Tibial nerve (tissue), 4 donors: Measurements from ENCODE around the gene MRPL4. TPM values are rescaled to one million over a fixed set of nuclear protein-coding genes. Genes with fewer than 3 reads are reported as not detected.
"Not testable (repeated sequence)": the region's sequence is repeated elsewhere in the genome, so short reads cannot be mapped to it uniquely, and the experiment has no call there.

Experiments used
- DNase-seq, 2 donors: peaks; one replicate each; pipeline ENCODE4 v3.0.0-alpha.2; 2019; ENCODE audit warnings: low spot score in 2 of 2
- H3K27ac ChIP-seq, 4 donors: fragments of 200-600 bp; sonication (generic) in 3 of 4; one replicate each; pipeline ENCODE4 v1.5.1; 2017 to 2019; ENCODE audit warnings: mild to moderate bottlenecking in 1 of 4
- H3K27me3 ChIP-seq, 2 donors: fragments of 200-600 bp; sonication (generic) in 1 of 2; one replicate each; pipeline versions ENCODE4 v1.5.1 to v1.6.0; 2017 to 2019
- H3K36me3 ChIP-seq, 3 donors: fragments of 200-600 bp; sonication (generic); one replicate each; pipeline ENCODE4 v1.5.1; 2018 to 2019
- H3K4me1 ChIP-seq, 4 donors: fragments of 200-600 bp; sonication (generic) in 3 of 4; one replicate each; pipeline ENCODE4 v1.5.1; 2017 to 2019
- H3K4me3 ChIP-seq, 4 donors: fragments of 200-600 bp; sonication (generic) in 3 of 4; one replicate each; pipeline ENCODE4 v1.5.1; 2017 to 2019; ENCODE audit warnings: mild to moderate bottlenecking in 1 of 4, moderate library complexity in 1 of 4
- H3K9me3 ChIP-seq, 4 donors: fragments of 200-600 bp; sonication (generic) in 3 of 4; one replicate each; pipeline ENCODE4 v1.5.1; 2017 to 2019
- EP300 ChIP-seq, 2 donors: sonication (generic); formaldehyde crosslinking; IDR thresholded peaks; one replicate each; pipeline ENCODE4 v1.6.1; 2017; ENCODE audit warnings: antibody characterized with exemption in 2 of 2, mild to moderate bottlenecking in 1 of 2
- POLR2A ChIP-seq, 2 donors: fragments of 450-650 bp; IDR thresholded peaks; one replicate each; pipeline ENCODE4 v1.6.1; 2017; ENCODE audit warnings: antibody characterized with exemption in 2 of 2, mild to moderate bottlenecking in 2 of 2, moderate library complexity in 2 of 2
- WGBS, 2 donors: methylation state at CpG; one replicate each; pipeline ENCODE4 v1.1.5; 2018; 5-methylcytosine and 5-hydroxymethylcytosine counted together
- total RNA-seq, 4 donors: library from RNA; depleted of rRNA; stranded (reverse); fragments of >200 nt; gene quantifications; one replicate each; pipeline ENCODE4 v1.1.0, GENCODE V29; 2016
- TF ChIP-seq, protein P1 (sequence below), 5 experiments: fragments of 200-600 bp in 3 of 5; fragments of 450-650 bp in 2 of 5; sonication (generic) in 3 of 5; IDR thresholded peaks; one replicate each; pipeline ENCODE4 v1.5.1; 2016 to 2019; ENCODE audit warnings: antibody characterized with exemption in 5 of 5, mild to moderate bottlenecking in 3 of 5, moderate library complexity in 2 of 5

MRPL4 gene
- total RNA-seq, 4 donors from 2014 or later: 37.9 to 83.1 (median 47.8) TPM

DNA sequence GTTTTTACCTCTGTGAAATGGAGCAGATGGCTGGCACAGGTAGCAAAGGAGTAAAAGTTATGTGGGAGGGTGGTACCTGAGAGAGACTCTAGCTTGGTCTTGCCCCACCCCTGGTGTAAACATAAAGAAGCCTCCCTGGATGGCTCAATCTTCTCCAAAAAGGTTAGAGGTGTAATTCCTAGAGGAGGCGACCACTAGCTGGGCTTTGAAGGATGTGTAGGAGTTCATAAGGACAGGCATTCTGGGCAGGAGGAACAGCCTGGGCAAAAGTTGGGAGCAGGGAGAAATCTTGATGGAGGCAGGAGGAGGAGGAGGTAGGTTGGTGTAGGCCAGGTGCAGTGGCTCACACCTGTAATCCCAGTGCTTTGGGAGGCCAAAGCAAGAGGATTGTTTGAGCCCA is 26.9 kb downstream of the MRPL4 start:
- no peak for DNase-seq
- Histone ChIP-seq H3K27me3 (no peaks in the 10 kb centered on the region), H3K36me3 (peaks cover 0 to 64% (median 0%) of the 10 kb centered on the region in 3 donors), H3K27ac (no peak overlapping the region), H3K9me3 (no peaks in the 10 kb centered on the region), H3K4me3 (no peak overlapping the region), H3K4me1 (no peaks in the 10 kb centered on the region)
- WGBS, 2 donors: 91 to 100% methylated on average over 1 of the region's 1 CpG
- TF ChIP-seq, protein P1, sequence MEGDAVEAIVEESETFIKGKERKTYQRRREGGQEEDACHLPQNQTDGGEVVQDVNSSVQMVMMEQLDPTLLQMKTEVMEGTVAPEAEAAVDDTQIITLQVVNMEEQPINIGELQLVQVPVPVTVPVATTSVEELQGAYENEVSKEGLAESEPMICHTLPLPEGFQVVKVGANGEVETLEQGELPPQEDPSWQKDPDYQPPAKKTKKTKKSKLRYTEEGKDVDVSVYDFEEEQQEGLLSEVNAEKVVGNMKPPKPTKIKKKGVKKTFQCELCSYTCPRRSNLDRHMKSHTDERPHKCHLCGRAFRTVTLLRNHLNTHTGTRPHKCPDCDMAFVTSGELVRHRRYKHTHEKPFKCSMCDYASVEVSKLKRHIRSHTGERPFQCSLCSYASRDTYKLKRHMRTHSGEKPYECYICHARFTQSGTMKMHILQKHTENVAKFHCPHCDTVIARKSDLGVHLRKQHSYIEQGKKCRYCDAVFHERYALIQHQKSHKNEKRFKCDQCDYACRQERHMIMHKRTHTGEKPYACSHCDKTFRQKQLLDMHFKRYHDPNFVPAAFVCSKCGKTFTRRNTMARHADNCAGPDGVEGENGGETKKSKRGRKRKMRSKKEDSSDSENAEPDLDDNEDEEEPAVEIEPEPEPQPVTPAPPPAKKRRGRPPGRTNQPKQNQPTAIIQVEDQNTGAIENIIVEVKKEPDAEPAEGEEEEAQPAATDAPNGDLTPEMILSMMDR (IDR thresholded peaks at IDR 0.05): no peak
- no peak for TF ChIP-seq POLR2A (IDR thresholded peaks at IDR 0.05)
- TF ChIP-seq EP300 (IDR thresholded peaks at IDR 0.05): no peak

- Histone ChIP-seq H3K27ac (no peak overlapping the region), H3K27me3 (no peaks in the 10 kb centered on the region), H3K9me3 (no peaks in the 10 kb centered on the region), H3K36me3 (peaks cover 0 to 67% (median 4%) of the 10 kb centered on the region in 3 donors), H3K4me3 (no peak overlapping the region), H3K4me1 (no peaks in the 10 kb centered on the region)
- TF ChIP-seq, protein P1 (IDR thresholded peaks at IDR 0.05): no peak
- no peak for TF ChIP-seq EP300 (IDR thresholded peaks at IDR 0.05)
- TF ChIP-seq POLR2A (IDR thresholded peaks at IDR 0.05): no peak
- WGBS, 2 donors: 76 to 85% methylated on average over 5 of the region's 5 CpGs
- DNase-seq: no peak
These were observed 27.9 kb downstream of the MRPL4 start for GRCh38 chr19:10279737-10280442.

- not testable (repeated sequence) for H3K27ac ChIP-seq, H3K4me3 ChIP-seq, H3K27me3 ChIP-seq, H3K4me1 ChIP-seq, H3K9me3 ChIP-seq, DNase-seq
- H3K36me3 ChIP-seq: peaks cover 0 to 66% (median 4%) of the 10 kb centered on the region in 3 donors
- WGBS, 2 donors: 91 to 98% methylated on average over 5 of the region's 5 CpGs
These were observed 30.0 kb downstream of the MRPL4 start for GRCh38 chr19:10282043-10282442.

- H3K4me1 ChIP-seq: peaks cover 0 to 21% (median 14%) of the 10 kb centered on the region in 4 donors
- no peak overlapping the region for H3K4me3 ChIP-seq
- peaks cover 0 to 19% of the 10 kb centered on the region in 2 donors for H3K27me3 ChIP-seq
- TF ChIP-seq POLR2A (IDR thresholded peaks at IDR 0.05) (no peak), EP300 (IDR thresholded peaks at IDR 0.05) (no peak)
- TF ChIP-seq, protein P1 (IDR thresholded peaks at IDR 0.05): no peak
- H3K27ac ChIP-seq: no peak overlapping the region
- WGBS, 2 donors: 74 to 79% methylated on average over 20 to 23 of the region's 23 CpGs
- no peak for DNase-seq
- peaks cover 0 to 54% (median 4%) of the 10 kb centered on the region in 3 donors for H3K36me3 ChIP-seq
- no peaks in the 10 kb centered on the region for H3K9me3 ChIP-seq
These were observed 31.5 kb downstream of the MRPL4 start for GRCh38 chr19:10283301-10284064.

GRCh38 chr19:10284065-10284959 is 32.3 kb downstream of the MRPL4 start:
- H3K9me3 ChIP-seq: no peaks in the 10 kb centered on the region
- WGBS, 2 donors: 87 to 88% methylated on average over 32 to 33 of the region's 34 CpGs
- peaks cover 0 to 30% (median 22%) of the 10 kb centered on the region in 4 donors for H3K4me1 ChIP-seq
- peaks cover 0 to 27% of the 10 kb centered on the region in 2 donors for H3K27me3 ChIP-seq
- H3K36me3 ChIP-seq: peaks cover 0 to 45% (median 4%) of the 10 kb centered on the region in 3 donors
- no peak for TF ChIP-seq POLR2A (IDR thresholded peaks at IDR 0.05)
- TF ChIP-seq EP300 (IDR thresholded peaks at IDR 0.05): no peak
- no peak overlapping the region for H3K27ac ChIP-seq
- no peak for DNase-seq
- H3K4me3 ChIP-seq: no peak overlapping the region
